ENCODE data around the gene FAM187B. TPM values are rescaled to one million over a fixed set of nuclear protein-coding genes. Genes with fewer than 3 reads are reported as not detected.

Gene FAM187B
- polyA plus RNA-seq, 1 of the 3 experiments (the other 2 are of a cell fraction): not detected

DNA sequence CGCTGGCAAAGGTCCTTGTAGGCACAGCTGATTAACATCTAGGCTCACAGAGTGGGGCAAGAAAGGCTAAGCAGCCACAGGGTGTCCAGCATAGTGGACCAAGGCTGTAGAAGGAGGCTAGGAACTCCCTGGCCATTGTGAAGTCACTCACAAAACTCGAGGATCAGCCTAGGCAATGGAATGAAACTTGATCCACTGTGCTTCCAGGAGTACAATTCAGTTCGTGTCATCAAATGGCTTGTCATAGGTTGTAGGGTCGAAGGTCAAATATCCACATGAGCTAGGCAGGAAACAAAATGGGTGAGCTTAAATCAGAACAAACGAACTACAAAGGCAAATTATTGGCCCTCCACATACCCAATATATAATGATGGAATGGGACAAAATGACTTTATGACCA lies 4.4 kb upstream of the FAM187B start:
- H3K9ac ChIP-seq: no peak overlapping the region
- TF ChIP-seq, protein P1, sequence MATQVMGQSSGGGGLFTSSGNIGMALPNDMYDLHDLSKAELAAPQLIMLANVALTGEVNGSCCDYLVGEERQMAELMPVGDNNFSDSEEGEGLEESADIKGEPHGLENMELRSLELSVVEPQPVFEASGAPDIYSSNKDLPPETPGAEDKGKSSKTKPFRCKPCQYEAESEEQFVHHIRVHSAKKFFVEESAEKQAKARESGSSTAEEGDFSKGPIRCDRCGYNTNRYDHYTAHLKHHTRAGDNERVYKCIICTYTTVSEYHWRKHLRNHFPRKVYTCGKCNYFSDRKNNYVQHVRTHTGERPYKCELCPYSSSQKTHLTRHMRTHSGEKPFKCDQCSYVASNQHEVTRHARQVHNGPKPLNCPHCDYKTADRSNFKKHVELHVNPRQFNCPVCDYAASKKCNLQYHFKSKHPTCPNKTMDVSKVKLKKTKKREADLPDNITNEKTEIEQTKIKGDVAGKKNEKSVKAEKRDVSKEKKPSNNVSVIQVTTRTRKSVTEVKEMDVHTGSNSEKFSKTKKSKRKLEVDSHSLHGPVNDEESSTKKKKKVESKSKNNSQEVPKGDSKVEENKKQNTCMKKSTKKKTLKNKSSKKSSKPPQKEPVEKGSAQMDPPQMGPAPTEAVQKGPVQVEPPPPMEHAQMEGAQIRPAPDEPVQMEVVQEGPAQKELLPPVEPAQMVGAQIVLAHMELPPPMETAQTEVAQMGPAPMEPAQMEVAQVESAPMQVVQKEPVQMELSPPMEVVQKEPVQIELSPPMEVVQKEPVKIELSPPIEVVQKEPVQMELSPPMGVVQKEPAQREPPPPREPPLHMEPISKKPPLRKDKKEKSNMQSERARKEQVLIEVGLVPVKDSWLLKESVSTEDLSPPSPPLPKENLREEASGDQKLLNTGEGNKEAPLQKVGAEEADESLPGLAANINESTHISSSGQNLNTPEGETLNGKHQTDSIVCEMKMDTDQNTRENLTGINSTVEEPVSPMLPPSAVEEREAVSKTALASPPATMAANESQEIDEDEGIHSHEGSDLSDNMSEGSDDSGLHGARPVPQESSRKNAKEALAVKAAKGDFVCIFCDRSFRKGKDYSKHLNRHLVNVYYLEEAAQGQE (IDR thresholded peaks at IDR 0.05; ENCODE audit: low read depth, low read length): no peak
- TF ChIP-seq, protein P2, sequence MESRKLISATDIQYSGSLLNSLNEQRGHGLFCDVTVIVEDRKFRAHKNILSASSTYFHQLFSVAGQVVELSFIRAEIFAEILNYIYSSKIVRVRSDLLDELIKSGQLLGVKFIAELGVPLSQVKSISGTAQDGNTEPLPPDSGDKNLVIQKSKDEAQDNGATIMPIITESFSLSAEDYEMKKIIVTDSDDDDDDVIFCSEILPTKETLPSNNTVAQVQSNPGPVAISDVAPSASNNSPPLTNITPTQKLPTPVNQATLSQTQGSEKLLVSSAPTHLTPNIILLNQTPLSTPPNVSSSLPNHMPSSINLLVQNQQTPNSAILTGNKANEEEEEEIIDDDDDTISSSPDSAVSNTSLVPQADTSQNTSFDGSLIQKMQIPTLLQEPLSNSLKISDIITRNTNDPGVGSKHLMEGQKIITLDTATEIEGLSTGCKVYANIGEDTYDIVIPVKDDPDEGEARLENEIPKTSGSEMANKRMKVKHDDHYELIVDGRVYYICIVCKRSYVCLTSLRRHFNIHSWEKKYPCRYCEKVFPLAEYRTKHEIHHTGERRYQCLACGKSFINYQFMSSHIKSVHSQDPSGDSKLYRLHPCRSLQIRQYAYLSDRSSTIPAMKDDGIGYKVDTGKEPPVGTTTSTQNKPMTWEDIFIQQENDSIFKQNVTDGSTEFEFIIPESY (IDR thresholded peaks at IDR 0.05; ENCODE audit: borderline replicate concordance, low read depth): no peak
- TF ChIP-seq, protein P3, sequence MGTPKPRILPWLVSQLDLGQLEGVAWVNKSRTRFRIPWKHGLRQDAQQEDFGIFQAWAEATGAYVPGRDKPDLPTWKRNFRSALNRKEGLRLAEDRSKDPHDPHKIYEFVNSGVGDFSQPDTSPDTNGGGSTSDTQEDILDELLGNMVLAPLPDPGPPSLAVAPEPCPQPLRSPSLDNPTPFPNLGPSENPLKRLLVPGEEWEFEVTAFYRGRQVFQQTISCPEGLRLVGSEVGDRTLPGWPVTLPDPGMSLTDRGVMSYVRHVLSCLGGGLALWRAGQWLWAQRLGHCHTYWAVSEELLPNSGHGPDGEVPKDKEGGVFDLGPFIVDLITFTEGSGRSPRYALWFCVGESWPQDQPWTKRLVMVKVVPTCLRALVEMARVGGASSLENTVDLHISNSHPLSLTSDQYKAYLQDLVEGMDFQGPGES (IDR thresholded peaks at IDR 0.05; ENCODE audit: low read depth, low read length): no peak
- TF ChIP-seq POLR2AphosphoS5 (IDR thresholded peaks at IDR 0.05; ENCODE audit: low read depth, low read length) (no peak), FOXM1 (IDR thresholded peaks at IDR 0.05; ENCODE audit: low read depth) (no peak), CHD2 (IDR thresholded peaks at IDR 0.05; ENCODE audit: low read length, partially characterized antibody) (no peak), NFIC (IDR thresholded peaks at IDR 0.05; ENCODE audit: borderline replicate concordance) (no peak), FOXJ3 (CRISPR knock-in tag; IDR thresholded peaks at IDR 0.05) (no peak), TCF12 (IDR thresholded peaks at IDR 0.05) (no peak), GABPA (IDR thresholded peaks at IDR 0.05; ENCODE audit: low read depth) (no peak), SMC3 (IDR thresholded peaks at IDR 0.05; ENCODE audit: low read depth, low read length) (no peak), TAF1 (IDR thresholded peaks at IDR 0.05; ENCODE audit: borderline replicate concordance, low read depth, low read length) (no peak), SIN3A (IDR thresholded peaks at IDR 0.05; ENCODE audit: borderline replicate concordance, low read depth, low read length) (no peak), ELF1 (IDR thresholded peaks at IDR 0.05) (no peak), FOSL2 (IDR thresholded peaks at IDR 0.05; ENCODE audit: borderline replicate concordance, low read depth) (no peak), RCOR1 (IDR thresholded peaks at IDR 0.05; ENCODE audit: low read length) (no peak), RFX5 (IDR thresholded peaks at IDR 0.05; ENCODE audit: low read length) (no peak)
- TF ChIP-seq, protein P4, sequence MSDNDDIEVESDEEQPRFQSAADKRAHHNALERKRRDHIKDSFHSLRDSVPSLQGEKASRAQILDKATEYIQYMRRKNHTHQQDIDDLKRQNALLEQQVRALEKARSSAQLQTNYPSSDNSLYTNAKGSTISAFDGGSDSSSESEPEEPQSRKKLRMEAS (IDR thresholded peaks at IDR 0.05; ENCODE audit: low read depth): no peak
- TF ChIP-seq, protein P5, sequence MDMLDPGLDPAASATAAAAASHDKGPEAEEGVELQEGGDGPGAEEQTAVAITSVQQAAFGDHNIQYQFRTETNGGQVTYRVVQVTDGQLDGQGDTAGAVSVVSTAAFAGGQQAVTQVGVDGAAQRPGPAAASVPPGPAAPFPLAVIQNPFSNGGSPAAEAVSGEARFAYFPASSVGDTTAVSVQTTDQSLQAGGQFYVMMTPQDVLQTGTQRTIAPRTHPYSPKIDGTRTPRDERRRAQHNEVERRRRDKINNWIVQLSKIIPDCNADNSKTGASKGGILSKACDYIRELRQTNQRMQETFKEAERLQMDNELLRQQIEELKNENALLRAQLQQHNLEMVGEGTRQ (IDR thresholded peaks at IDR 0.05; ENCODE audit: borderline replicate concordance, low read depth, low read length): no peak
- TF ChIP-seq, protein P6, sequence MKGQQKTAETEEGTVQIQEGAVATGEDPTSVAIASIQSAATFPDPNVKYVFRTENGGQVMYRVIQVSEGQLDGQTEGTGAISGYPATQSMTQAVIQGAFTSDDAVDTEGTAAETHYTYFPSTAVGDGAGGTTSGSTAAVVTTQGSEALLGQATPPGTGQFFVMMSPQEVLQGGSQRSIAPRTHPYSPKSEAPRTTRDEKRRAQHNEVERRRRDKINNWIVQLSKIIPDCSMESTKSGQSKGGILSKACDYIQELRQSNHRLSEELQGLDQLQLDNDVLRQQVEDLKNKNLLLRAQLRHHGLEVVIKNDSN (IDR thresholded peaks at IDR 0.05; ENCODE audit: borderline replicate concordance, low read depth): no peak
- H3K4me3 ChIP-seq (ENCODE audit: low read depth in 2 of 2, low read length in 1 of 2): no peak overlapping the region
- ChIA-PET CTCF (interaction anchor here (0.6 kb wide), 1 partner anchor 151 kb away, joined by 3 read pairs; no protein-coding TSS in a partner anchor), POLR2A (no interaction called here)
- H3K79me2 ChIP-seq (ENCODE audit: insufficient read depth): no peaks in the 10 kb centered on the region
- no peaks in the 10 kb centered on the region for H3K9me3 ChIP-seq
- no peak overlapping the region for H3K27ac ChIP-seq (ENCODE audit: low read depth in 2 of 2, low read length in 1 of 2)
- DNase-seq: no peak
- peaks cover 28% of the 10 kb centered on the region; the same call in 1 of the 2 replicates for H3K27me3 ChIP-seq (ENCODE audit: insufficient read depth)
- H3K4me1 ChIP-seq (ENCODE audit: control insufficient read depth in 1 of 2, insufficient read depth in 2 of 2, low read depth in 1 of 2, low read length in 1 of 2): no peaks in the 10 kb centered on the region
- H2AFZ ChIP-seq (ENCODE audit: low read depth): no peak overlapping the region
- H3F3A ChIP-seq (replicated peaks; ENCODE audit: insufficient read depth): no peaks in the 10 kb centered on the region
- H3K4me2 ChIP-seq: no peak overlapping the region
- H3K36me3 ChIP-seq (replicated peaks in 1 of 2; ENCODE audit: control insufficient read depth in 1 of 2, insufficient read depth in 2 of 2, low read length in 1 of 2): no peaks in the 10 kb centered on the region
- 2% methylated on average over 5 of the region's 5 CpGs for WGBS (ENCODE audit: low lambda C conversion rate)
- H3K9me2 ChIP-seq: no peaks in the 10 kb centered on the region
- H4K20me1 ChIP-seq (ENCODE audit: insufficient read depth): no peaks in the 10 kb centered on the region
